Subcutaneous adipose tissue (tissue), 4 donors: ENCODE results near the gene HMOX1. TPM values are rescaled to one million over a fixed set of nuclear protein-coding genes. Genes with fewer than 3 reads are reported as not detected.

Experiments used
- CTCF ChIP-seq: fragments of 450-650 bp; IDR thresholded peaks from one replicate; pipeline ENCODE4 v1.5.1; 2016; ENCODE audit warnings: low read depth, mild to moderate bottlenecking, control low read depth, antibody characterized with exemption, moderate library complexity
- total RNA-seq, 4 donors: library from RNA; depleted of rRNA; stranded (reverse); fragments of >200 nt; gene quantifications; one replicate each; pipeline ENCODE4 v1.1.0, GENCODE V29; 2016

The HMOX1 gene
- 10 to 100 TPM; 17.6 to 80.4 (median 28.7) TPM for total RNA-seq

GRCh38 chr22:35380537-35381423 is at the start of gene HMOX1:
TSS of gene HMOX1 (plus strand) at chr22:35381096. CDS start at chr22:35381174, 78 bp downstream.
- no peak for TF ChIP-seq CTCF

DNA sequence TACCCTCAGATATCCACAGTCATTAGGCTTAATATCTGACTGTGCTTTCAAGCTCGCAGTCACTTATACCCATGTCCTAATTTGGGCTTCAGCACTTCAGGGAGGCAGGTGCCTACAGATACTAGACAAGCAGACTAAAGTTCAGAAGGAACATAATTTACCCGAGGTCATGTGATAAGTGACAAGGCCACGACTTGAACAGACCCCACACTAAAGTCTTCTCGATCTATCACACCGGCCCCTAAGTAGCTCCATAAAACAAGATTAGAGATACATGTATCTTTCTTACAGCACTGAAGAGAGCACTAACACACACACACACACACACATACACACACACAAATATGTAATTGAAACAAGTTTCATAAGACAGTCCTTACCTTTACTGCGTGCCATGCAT is 48.6 kb upstream of the HMOX1 start:
- TF ChIP-seq CTCF = no peak

- no peak for TF ChIP-seq CTCF
Observed at GRCh38 chr22:35333220-35333619, 47.7 kb upstream of the HMOX1 start.

DNA sequence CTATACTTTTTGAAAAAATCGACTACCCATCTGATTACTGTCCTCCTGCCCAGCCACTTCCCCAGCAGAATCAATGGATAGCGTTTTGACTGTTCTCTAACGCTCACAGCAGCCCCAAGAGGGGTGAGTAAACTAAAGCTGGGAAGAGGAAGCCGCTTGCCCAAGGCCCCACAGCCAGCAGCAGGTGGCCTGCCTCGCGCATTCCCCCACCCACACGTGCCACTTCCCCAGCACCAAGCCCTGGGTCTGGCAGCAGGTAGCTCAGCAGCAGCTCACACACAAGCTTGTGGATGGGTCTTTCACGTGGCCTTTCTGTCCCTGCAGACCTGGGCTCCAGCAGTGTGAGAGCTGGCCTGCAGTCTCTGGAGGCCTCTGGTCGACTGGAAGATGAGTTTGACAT is 46.9 kb upstream of the HMOX1 start:
- no peak for TF ChIP-seq CTCF

DNA sequence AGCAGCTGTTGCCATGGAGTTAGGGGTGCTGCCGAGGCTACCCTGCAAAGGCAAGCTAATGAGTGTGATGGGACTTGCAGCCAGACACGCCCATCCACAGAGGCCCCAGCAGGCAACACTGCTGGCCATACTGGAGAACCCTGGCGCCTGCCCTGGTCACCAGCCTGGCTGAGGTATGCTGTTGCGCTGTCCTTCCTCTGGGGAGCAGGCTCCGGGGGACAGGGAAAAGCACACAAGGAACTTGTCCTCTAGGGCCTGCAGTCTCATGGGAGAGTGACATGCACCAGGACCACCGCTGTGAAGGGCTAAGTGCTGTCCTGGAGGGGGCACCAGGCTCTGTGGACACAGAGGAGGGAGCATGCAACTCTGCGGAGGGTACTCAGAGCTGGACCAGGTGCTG is 45.4 kb upstream of the HMOX1 start:
- TF ChIP-seq CTCF = no peak

- no peak for TF ChIP-seq CTCF
Observed at GRCh38 chr22:35335936-35336781, 44.7 kb upstream of the HMOX1 start.

GRCh38 chr22:35337932-35338331 is 43.0 kb upstream of the HMOX1 start:
- no peak for TF ChIP-seq CTCF
